HEK293T (cell line): Measurements from ENCODE around the gene NUBPL.

Experiments
- BHLHE40 ChIP-seq: fragments of 450-650 bp; IDR thresholded peaks from 2 replicates; pipeline ENCODE4 v1.6.1; 2016; ENCODE audit warnings: mild to moderate bottlenecking, moderate library complexity, borderline replicate concordance
- ELF4 ChIP-seq: fragments of 450-650 bp; IDR thresholded peaks from 2 replicates; pipeline ENCODE4 v1.6.1; 2017; ENCODE audit warnings: antibody characterized with exemption

- no peak for TF ChIP-seq BHLHE40
- TF ChIP-seq ELF4: no peak
Observed at GRCh38 chr14:31564194-31564593, 3.0 kb downstream of the NUBPL start.
